ENCODE data around the gene PVALEF.

Gene PVALEF

DNA sequence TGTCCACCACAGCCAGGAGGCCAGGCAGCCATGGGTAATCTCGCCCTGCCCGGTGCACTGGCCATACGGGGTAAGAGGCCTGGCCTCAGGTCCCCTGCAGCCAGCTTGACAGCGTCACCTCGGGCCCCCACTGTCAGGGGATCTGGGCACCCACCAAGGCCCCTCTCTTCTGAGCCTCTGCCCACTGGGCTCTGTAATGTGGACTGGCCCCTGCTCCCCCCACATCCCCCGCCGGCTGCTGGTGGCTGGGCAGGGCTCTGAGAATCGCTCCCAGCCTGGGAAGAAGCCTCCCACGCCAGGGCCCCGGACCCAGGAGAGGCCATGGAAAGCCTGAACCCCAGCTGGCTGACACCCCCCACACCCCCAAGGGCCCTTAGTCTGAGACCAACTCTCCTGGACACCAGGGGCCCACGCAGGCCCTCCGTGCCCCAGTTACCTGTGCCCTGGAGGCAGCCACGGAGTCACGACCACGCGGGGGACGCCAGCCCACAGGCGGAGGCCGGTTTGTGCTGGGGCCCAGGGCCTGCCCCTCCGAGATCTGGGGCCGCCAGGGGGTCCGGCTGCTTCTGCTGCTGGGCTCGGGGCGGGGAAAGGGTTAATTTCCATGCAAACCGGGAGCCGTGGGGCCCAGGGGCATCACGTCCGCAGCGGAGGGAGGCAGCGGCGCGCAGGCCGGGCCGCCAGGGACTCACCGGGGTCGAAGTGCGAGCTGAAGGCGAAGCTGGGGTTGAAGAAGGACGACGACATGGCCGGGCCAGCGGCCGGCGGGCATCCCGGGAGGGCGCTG lies at the start of gene PVALEF:
Gene PVALEF, plus strand, starts transcription at position 262 of the 787 bp plus-strand sequence. CDS start 15,720 bp downstream, outside the sequence.
- no peak for DNase-seq (ENCODE audit: low read depth)

DNA sequence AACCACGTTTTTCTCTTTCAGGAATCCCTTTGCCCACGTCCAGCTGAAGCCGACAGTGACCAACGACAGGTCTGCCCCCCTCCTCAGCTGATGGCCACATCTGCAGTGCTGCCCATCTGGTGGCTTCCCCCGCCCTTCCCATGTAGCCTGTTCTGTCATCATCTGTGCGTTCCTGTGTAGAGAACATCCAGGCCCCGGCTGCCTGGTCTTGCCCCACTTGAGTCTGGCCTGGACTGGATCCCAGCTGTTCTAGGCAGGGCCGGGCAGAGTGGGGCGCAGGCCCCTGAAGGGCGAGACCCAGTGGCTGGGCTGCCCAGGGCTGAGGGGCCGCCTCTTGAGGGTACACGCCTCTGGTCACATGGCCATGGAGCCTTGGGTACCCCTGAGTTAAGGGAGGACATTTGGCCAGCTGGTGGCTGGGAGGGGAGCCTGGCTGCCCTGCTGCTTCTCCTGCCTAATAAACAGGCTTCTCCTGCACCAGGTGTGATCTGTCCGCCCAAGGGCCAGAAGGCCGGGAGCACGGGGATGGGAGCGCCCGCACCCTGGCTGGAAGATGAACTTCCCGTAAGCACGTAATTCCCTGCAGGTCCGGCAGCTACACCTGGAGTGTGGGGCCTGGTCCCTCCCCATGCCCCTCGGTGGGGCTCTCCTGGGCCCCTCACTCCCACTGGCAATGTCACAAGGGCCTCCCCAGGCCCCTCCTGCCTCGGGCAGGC lies 49.4 kb upstream of the PVALEF start:
- no peak for DNase-seq (ENCODE audit: low read depth)

DNA sequence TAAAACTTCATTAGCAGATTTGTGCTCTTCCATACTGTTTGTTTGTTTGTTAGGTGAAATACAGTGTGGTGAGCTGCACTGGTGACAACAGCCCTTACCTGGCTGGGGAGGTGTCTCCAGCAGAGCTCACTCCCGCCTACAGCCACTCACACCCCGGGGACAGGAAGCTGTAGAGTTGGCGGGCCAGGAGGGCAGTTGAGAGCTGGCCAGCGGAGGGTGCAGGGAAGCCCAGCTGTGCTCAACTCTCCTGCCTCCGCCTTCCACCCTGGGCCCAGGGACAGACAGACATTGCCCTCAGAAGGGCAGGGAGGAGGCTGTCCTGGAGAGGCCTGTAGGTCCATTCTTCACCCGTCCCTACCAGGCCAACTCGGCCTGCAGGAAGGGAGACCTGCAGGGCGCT lies 48.6 kb upstream of the PVALEF start:
- DNase-seq (ENCODE audit: low read depth), result no peak

DNA sequence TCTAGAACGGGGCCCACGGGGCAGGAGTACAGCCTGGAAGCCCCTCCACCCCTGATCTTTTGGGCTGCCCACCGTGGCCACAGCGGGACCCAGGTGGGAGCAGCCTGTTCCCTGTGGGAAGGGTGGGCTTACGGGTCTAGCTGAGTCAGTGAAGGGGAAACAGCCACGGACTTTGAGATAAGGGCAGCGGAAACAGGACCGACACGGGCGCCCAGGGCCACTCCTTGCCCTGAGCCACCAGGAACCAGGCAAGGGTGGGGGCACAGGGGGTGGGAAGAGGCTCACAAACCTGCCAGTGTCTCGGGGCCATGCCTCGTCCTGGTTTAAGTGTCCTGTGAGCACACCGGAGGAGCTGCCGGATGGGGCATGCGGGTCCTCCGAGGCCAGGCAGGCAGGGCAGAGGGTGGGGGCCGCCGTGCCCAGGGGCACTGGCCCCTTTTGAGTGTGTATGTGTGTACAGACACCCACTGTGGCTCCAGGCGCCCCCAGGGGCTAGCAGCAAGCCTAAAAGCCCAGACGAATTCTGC lies 47.6 kb upstream of the PVALEF start:
- DNase-seq (ENCODE audit: low read depth), result no peak

DNA sequence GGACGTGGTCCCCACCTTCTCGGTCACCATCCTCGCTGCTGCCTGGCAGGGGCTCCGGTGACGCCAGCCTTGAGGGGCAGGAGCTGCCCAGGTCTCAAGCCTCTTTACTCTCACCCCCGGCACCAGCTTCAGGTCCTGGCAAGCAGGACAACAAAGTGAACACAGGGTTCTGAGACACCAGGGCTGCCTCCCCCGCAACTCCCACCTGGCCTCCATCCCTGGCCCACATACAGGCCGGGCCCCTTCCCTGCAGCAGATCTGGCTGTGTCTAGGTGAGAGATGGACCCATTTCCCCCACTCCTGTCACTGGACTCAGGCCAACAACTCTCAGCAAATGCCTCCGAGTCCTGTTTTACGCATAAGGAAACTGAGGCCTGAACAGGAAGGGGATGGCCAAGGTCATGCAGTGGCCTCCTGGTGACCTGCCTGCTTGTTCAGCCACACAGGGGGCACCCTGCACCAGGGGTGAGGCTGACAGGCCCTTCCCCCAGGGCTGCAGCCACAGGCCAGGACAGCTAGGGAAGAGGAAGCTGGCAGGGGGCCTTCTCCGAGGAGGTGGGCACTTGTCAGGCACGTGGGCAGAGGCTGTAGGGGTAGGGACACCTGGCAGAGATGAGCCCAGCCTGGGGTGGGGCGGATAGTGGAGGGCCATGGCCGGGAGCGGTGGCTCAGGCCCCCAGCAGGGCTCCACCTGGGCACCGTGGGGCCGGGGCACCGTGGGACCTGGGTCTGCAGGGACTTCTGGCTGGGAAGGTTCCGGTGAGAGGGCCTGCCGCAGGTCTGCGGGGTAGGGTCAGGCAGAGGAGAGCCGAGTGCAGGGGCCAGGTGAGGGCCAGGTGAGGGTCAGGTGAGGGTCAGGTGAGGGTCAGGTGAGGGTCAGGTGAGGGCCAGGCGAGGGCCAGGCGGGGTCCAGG lies 46.7 kb upstream of the PVALEF start:
- no peak for DNase-seq (ENCODE audit: low read depth)

DNA sequence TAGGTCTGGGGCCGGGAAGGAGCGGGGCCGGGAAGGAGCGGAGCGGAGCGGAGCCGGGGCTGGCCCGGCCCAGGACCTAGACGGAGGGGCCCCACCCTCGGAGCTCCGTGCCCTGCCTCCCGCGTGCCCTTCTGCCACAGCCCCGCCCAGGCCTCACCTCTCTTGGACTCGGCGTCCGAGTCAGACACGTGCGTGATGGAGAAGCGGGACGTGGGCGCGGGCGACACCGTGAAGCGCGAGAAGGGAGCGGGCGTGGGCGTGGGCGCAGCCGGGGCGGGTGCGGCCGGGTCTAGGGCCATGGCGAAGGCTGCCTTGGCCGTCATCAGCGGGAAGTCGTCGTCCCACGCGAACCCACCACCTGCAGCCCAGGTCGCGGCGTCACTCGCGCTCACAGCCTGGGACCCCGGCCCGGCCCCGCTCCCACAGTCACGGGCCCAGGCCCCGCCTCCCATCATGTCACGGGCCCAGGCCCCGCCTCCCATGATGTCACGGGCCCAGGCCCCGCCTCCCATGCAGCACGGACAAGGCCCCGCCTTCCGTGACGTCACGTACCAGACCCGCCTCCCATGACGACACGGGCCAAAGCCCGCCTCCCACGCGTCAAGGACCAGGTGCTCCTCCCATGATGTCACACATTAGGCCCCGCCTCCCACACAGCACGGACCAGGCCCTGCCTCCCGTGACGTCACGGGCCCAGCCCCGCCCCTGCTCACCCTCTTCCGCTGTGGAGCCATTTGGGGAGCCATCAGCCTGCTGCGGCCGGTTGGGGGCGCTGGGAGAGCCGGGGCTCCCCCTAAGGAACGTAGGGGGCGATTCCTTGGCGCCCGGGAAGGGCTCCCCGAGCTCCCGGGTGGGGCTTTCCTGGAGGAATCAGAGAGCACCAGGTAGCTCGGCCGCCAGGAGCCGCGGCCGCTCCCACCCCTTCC lies 45.8 kb upstream of the PVALEF start:
- peak; percentile 91 for DNase-seq (ENCODE audit: low read depth)

DNA sequence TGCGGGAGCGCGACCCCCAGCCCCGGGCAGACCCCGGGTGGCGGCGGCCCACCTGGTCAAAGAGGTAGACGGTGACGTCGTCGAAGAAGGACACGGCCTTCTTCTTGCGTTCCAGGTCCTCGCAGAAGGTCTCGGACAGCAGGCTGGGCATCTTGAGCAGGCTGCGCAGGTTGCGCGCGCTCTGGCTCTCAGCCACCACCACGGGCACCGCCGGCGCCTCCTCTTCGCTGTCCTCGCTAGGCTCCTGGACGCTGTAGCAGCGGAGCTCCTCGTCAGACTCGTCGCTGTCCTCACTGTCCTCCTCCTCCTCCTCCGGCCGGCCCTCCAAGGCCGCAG lies 45.2 kb upstream of the PVALEF start:
- DNase-seq (ENCODE audit: low read depth), result no peak

DNA sequence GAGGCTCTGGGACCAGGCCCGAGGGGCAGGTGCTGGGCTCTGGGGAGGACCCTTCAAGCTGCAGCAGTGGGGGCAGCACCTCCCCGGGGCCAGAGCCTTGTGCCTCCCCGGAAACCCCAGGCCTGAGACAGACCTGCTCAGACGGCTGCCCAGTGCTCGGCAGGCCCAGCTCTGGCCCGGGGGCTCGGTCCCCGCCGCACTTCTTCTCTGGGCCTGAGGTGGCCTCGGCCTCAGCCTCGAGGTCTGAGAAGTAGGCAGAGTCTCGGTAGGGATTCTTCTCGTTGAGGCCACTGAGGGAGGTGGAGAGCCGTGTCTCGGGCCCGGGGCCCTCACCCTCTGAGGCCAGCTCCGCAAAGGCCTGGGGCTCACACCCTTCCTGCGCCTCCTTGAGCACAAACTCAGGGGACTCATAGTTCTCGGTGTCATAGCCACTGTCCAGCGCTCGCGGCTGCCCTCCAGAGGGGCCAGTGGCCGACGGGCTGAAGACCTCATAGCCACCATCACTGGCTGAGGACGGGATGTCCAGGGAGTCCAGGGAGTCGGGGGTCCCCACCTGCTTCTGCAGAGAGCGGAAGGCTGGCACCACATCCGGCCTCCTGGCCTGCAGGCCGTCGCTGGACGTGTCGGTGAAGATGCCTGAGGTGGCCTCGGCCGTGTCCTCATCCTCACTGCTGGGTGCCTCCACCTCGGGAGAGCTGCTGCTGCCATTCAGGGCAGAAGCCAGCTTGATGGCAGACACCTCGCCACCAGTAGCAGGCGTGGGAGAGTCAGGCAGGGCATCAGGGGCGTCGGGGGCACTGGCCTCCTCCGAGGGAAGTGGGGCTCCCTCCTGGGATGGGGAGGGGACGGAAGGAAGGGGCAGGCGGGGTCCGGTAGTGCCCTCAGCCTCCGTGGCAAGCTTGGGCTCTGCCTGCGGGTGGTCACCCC lies 44.3 kb upstream of the PVALEF start:
- no peak for DNase-seq (ENCODE audit: low read depth)

DNA sequence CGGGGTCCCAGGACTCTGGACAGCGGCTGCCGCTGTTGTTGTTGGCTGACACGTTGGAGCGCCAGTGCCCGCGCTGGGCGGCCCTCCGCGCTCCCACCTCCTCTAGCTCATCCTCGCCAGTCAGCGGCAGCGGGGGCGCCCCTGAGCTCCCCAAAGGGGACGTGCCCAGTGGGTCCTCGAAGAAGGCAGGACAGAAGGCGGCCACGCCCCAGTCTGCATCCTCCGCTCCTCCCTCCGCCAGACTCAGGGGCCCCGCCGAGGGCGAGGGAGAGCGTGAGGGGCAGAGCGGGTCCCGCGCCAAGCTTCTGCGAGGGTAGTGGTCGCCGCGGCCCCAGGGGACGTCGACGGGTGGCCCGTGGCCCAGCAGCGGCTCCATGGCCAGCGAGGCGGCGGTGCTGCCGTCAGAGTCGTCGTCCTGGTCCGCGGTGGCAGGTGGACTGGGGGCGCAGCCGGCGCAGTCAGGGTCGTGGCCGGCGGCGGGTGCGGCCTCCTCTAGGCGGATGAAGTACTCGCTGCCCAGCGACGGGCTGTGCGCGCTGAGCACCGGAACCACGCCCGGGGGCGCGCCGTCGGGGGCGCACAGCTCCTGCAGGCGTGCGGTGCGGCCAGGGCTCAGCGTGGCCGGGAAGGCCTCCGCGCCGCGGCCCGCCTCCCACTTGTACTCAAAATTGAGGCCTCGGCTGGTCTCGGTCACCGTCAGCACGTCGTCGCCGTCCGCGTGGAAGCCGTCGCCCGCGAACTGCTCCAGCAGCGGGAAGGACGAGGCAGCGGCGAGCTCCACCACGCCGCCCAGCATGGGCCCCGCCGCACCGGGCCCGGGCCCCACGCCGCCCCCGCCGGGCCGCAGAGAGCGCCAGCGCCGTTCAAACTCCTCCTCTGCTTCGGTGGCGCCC lies 43.2 kb upstream of the PVALEF start:
- no peak for DNase-seq (ENCODE audit: low read depth)

DNA sequence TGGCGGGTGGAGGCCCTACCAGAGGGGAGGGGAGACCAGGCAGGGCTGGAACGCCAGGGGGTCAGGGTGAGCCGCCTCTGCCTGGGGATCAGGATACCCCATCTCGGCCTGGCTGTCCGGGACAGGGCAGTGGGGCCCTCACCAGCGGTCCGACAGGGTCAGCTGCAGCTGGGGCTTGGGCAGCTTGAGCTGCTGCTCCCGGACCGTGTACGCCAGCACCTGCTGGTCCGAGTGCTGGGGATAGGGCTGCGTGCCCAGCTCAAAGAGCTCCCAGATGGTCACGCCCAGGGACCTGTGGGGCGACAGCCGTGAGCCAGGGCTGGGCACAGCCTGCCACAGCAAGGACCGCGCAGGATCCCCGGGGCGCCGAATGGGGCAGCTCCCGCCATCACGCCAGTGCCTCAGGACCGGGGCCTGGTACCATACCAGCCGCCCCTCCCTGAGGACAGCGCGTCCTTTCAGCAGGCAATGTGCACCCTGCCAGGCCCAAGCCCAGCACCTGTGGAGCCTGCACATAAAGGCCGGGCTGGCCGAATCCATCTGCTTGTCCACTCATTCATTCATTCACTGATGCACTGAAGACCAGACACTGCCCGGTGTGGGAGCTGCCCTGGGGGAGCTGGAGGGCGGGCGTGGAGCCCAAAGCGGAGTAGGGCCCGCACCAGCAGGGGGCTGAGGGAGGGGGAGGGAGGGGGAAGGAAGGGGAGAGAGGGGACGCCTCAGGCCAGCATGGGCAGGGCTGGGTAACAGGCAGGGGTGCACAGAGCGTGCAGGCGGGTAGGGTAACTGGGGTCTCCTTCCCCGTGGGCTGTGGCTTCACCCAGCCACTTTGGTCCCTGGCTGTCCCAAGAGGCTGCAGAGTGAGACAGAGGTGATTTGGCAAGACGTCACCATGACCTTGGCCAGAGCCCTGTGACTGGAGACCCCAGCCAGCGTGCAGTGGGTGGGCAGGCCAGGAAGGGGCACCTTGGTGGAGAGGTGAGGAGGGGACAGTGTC lies 42.0 kb upstream of the PVALEF start:
- DNase-seq (ENCODE audit: low read depth), result no peak

DNA sequence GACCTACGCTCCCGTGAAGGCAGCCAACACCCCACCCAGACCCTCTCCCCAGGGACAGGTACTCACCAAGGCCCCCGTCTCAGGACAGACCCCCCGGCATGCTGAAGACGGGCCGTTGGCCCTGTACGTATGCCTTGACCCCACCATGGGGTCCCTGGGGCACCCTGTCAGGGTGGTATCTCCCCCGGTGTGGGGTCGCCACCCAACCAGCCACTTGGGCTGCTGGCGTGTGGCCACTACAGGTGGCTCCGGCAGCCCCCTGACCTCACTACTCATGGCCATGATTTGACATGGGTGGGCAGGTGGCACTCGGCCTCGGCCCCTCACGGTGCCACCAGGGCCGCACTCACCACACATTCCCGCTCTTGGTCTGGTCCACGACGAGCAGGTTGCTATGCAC lies 40.9 kb upstream of the PVALEF start:
- DNase-seq (ENCODE audit: low read depth), result no peak

DNA sequence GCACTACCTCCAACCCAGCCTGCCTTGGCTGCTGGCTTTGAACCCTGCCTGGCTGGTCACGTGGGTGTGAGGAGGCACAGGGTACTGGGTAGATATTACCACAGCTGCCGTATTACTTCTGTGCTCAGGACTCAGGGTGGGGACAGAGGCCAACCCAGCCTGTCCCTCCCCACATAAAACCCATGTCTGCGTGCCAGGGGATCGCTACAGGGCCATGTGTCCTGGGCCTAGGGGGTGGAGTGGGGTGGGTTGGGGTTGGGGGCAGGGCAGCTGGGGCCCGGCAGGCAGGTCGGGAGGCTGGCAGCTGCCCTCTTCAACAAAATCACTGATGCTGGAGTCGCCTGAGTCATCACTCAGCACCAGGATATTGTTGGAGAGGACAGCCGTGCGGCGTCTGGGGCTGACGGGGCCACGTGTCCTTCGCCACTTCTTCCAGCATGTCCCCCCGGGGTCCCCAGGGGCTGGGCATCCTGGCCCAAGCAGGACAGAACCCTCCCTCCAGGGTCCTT lies 39.7 kb upstream of the PVALEF start:
- DNase-seq (ENCODE audit: low read depth), result no peak

DNA sequence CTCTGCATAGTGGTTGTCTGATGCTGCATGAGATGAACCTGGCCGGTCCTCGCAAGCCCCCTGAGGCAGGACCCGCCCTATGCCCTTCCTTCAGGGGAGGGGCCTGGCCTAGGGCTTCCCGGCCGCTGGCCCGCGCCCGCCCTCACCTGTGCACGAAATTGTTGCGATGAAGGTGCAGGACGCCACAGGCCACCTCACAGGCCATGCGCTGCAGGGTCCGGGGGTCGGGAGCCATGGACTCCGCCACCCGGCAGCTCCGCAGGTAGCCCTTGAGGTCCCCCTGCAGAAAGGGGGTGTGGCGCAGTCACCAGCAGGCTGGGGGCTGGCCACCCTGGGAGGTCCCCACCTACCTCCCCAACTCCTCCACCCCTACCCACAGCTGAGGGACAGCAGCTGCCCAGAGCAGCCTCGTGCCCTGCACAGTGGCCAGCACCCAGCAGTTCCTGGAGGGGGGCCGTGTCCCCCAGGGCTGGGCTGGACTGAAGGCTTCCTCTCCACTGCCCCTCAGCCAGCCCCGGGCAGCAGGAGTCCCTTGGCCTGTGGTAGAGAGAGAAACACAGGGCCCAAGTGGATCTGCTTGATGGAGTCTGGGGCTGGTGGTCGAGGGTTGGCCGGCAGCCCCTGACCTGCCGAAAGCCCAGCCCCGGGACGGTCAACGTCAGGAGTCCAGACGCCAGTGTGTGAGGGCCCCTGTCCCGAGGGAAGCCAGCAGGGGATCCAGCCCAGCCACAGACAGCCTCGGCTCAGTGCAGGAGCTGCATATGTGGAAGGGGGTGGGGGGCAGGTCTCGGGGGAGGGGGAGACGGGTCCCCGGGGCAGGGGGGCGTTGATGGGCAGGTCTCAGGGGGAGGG lies 38.8 kb upstream of the PVALEF start:
- DNase-seq (ENCODE audit: low read depth), result no peak

DNA sequence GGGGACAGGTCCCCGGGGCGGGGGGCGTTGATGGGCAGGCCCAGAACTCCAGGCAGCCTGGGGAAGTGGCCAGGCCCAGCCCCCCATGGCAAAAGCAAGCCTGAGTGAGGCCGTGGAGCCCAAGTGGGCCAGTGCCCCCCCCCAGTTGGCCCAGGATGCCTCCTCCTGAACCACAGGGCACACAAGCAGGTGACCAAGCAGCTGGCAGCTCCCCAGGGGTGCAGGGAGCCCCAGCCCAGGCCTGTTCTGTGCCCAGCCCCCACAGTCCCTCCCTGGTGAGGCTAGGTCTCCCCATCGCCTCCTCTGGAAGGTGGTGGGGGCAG lies 38.2 kb upstream of the PVALEF start:
- DNase-seq (ENCODE audit: low read depth), result no peak

DNA sequence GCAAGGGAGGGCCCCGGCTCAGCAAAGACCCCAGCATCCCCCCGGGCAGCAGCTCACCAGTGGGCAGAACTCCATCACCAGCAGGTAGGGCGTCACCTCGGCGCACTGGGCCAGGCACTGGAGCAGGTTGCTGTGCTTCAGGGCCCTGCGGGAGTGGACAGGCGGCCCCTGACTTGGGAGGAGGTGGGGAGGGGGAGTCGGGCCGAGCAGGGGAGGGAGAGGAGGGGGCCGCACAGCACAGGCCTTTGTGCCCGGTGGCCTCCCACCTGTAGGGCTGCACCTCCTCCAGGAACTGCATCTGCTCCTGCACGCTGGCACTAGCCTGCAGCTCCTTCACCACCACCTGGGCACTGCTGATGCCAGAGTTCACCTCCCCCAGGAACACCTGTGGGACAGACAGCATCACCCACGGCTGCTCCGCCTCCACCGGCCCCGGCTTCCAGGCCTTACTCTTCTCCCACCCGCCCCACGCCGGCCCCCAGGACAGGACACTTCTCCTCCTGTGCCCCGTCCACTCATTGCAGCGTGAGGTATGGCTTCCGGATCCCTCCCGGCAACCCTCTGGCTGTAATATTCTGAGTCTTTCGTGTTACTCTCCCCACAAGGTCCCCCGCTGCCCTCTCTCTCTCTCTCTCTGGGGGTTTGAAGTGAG lies 37.7 kb upstream of the PVALEF start:
- no peak for DNase-seq (ENCODE audit: low read depth)

DNA sequence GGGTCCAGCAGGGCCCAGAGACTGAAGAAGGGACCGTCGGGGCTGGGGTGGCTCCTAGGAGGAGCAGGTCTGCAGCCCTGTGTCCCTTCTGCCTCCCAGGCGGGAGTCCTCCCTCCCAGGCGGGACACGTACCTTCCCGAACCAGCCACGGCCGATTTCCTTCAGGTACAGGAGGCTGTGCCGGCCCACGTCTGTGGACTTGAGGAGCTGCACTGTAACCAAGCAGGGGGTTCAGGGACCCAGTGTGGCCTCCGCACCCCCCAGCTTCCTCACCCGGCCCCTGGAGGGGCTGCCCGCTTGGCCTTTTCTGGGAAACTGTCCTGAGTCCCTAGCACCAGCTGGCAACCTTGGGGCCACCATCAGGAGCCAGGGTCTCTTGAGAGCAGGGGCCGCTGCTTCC lies 37.0 kb upstream of the PVALEF start:
- DNase-seq (ENCODE audit: low read depth), result no peak
